Germinal center (tissue), 1 donor: ENCODE measurements around the gene TMEM238L.
"Not testable (repeated sequence)": the region's sequence is repeated elsewhere in the genome, so short reads cannot be mapped to it uniquely, and the experiment has no call there.

Experiments
- DNase-seq: peaks from one replicate; pipeline ENCODE4 v3.0.0; 2012; ENCODE audit warnings: mixed read lengths, low spot score

The TMEM238L gene

DNA sequence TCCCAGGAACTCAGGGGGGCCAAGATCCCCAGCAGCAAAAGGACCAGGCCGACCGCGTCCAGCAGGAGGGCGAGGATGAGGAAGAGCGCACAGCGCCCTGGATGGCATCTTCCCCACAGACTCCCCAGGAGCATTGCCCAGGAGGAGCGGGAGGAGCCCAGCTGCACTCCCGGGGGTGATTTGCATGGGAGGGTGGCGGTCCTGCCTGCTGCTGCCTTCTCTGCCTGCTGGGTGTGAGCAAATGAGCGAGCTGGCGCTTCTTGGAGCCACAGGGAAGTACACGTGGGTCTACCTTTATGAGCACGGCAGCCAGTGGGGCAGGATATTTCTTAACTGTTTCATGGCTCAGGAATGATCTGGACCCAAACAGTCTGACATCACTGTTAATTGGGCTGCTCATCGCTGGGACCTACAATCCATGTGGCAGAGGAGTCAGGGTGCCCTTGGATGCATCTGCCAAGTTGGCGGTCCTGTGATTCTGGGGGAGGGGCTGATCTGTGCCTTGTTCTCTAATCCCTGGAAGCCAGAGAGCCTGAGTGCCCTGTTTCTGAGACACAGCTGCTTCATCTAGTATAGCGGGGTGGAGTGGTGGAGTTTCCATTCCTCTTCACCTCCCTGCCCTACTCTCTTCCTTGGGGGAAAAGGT, at the start of gene TMEM238L:
TSS of gene TMEM238L (minus strand) at position 270 of the 646 bp plus-strand sequence. CDS start at position 134, 136 bp downstream.
- no peak for DNase-seq

DNA sequence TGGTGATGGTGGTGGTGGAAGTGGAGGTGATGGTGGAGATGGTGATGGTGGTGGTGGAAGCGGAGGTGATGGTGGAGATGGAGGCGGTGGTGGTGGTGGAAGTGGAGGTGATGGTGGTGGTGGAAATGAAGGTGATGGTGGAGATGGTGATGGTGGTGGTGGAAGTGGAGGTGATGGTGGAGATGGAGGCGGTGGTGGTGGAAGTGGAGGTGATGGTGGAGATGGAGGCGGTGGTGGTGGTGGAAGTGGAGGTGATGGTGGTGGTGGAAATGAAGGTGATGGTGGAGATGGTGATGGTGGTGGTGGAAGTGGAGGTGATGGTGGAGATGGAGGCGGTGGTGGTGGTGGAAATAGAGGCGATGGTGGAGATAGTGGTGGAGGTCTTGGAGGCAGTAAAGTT, 42.7 kb upstream of the TMEM238L start:
- DNase-seq: not testable (repeated sequence)

DNA sequence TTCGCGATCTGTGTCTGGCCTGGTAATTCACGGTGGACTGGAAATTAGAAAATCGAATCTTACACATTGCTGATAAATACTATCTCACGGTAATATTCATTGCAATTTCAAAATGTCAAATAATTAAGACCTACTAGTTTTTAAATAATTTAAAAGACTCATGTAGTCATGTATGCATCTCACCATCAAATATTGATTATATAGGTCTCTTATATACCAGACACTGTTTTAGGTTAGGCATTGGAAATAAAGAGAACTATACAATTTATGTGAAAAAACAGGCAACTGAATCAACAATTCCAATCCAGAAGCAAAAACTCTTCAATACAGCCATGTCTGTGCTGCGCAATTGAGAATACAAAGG, 41.5 kb upstream of the TMEM238L start:
- DNase-seq: no peak

DNA sequence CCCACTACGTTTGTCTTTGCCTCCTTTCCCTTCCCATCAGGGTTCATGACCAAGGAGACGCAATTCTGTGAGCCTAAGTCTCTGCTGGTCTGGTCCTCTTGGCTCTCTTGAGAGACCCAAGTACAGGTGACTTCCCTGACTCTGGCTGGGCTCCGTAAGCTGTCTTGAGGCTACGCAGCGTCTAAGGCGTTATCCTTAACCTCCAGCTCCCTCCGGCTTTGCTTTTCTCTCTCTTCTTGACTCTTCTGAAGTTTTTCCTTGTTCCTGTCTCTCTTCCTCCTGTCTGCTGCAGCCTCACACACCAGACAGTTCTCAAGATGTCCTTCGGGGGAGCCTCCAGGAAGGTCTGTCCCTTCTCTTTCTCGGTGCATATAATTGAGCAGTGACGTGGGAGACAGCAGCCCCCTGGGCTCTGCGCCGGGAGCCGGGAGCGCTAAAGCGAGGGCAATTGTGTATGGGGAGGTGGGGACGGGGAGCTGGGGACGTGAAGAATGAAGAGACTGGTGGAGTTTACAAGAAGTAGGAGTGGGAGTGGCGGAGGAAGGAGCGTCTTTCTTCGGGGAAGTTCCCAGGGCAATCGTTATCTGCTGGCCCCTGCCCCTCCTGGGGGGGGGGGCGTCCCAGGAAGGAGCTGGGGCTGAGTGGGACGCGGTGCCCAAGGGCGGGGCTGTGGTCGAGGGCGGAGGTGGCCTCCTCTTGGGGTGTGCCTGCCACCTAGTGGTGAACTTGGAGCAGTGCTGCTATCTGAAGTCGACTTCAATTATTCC, 40.9 kb upstream of the TMEM238L start:
- DNase-seq: peak; percentile 80

GRCh38 chr17:10843811-10844210, 39.9 kb upstream of the TMEM238L start:
- no peak for DNase-seq

DNA sequence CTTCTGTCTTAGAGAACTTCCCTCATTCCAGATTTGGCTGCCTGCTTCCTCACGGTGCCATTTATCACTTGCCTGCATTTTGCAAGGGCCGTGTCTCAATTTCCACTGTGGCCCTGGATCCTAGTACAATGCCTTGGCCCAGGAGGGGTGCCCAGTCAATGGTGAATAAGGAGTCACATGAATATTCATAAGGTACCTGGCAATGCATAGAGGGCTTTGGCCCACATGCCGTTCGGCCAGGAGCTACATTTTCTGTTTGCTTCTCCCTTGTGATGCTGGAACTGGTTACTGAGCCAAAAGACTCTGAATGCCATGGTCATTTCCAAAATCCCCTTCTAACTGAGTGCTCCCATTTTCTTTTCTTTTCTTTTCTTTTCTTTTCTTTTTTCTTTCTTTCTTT, 38.8 kb upstream of the TMEM238L start:
- DNase-seq: no peak

DNA sequence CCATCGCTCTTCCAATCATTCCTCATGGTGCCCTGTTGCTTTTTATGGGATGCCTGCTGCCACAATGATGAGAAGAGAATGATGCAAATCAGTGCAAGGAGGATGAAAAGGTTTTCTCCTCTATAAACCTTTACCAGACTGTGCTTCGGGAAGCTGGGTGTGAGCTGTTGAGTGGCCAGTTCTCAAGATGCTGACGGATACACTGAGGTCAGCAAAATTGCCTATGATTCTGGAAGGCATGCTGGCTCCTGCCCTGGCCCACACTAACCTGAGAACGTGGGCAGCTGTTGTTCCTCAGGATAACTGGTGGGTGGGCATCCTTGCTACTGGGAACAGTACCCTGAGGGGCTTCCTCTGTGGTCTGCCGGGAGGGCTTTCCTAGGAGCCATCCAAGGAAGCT, 34.8 kb upstream of the TMEM238L start:
- no peak for DNase-seq

GRCh38 chr17:10837921-10838320, 34.0 kb upstream of the TMEM238L start, which contains the start of gene PIRT:
PIRT (minus strand) TSS chr17:10838087; CDS start chr17:10825645, 12,442 bp downstream.
- DNase-seq: no peak

GRCh38 chr17:10836966-10837590, 33.2 kb upstream of the TMEM238L start:
- DNase-seq: no peak

DNA sequence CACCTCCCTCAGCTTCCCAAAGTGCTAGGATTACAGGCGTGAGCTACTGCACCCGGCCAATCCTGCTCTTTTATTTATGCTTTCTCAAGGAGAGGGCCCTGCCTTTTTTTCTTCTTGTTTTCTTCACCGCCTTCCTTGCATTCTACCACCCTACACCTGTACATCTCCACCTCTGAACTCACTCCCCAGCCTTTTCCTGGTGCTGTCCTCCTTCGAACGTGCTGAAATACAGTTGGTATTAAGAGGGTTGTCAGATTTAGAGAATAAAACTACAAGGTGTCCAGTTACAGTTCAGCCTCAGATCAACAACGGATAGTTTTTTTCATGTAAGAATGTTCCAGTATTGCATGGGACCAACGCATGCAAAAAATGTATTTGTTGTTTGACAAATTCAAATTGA, 32.2 kb upstream of the TMEM238L start:
- no peak for DNase-seq

DNA sequence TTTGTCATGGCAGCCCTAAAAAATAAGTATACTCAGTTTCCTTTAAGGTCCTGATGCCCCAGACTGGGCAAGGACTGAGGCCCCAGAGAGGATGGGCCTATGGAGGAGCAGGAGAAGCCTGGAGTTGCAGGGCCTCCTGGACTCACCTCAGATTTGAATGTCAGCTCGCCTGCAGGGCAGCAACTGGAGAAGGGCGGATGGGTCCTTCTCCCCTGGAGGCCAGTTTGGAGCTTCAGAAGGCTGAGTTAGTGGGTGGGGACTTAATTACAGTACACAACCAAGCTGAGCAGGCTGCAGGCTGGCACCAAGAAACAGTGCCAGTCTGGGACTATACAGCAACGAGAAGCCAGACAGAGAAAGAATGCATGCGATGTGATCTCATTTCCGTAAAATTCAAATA, 27.8 kb upstream of the TMEM238L start:
- no peak for DNase-seq

GRCh38 chr17:10827898-10828552, 24.1 kb upstream of the TMEM238L start:
- DNase-seq: no peak

GRCh38 chr17:10824874-10825273, 21.0 kb upstream of the TMEM238L start:
- DNase-seq: no peak

DNA sequence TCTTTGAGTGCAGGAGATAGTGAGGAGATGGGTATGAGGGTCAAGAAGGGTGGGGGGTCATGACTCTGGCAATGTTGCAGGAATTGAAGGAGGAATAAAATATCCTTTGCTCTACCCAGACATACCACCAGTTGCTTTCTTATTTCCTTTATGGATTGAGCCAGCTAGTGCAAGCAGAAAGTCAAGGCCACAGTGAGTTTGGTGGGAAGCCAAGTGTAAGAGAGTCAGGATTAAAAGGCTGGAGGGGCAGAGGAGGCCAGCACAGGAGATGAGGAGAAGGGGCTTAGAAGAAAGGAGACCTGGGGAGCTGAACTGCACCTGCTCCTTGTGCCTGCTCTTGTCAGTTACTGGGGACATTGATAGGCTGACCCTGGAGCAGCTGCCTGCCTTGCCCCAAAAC, 17.9 kb upstream of the TMEM238L start:
- no peak for DNase-seq

GRCh38 chr17:10821054-10821453, 17.2 kb upstream of the TMEM238L start:
- no peak for DNase-seq

- no peak for DNase-seq
These were observed 11.4 kb upstream of the TMEM238L start for GRCh38 chr17:10815319-10815718.

GRCh38 chr17:10814075-10814474, 10.2 kb upstream of the TMEM238L start:
- no peak for DNase-seq

DNA sequence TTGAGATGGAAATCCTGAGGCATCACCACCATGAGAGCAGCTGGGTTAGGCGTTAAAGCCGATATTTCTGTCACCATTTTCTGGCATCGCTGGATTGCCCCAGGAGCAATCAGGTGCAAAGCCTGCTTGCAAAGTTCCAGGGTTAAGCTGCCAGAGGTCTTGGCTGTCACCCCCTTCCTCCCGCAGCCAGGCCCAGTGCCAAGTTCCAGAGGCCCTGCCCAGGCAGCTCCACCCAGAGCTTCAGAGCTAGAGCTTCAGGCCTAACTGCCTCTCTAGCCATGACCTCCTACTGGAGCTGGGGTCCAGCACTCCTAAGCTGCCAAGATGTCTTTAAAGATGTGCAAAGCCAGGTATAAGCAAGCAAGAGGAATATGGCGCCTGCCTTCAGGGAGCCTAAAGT, 8.8 kb upstream of the TMEM238L start:
- DNase-seq: no peak

- no peak for DNase-seq
These were observed 5.7 kb upstream of the TMEM238L start for GRCh38 chr17:10809605-10810004.

DNA sequence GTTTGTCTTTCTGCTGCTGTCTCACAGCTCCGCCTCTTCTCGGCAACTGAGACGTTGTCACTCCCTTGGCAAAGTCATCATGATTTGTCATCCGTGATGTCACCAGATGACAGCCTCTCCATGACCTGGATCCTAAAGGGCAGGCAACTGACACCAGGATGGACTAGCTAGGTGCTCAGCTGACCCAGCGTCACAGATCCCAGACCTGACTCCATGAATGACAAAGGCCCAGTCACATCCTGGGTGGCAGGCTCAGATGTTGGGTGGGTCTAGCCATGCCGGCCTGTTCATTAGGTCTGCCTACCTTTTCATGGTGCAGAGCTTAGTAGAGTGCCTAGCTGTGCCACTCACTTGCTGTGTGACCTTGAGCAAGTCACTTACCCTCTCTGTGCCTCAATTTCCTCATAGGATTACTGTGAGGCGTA, 3.8 kb upstream of the TMEM238L start:
- DNase-seq: no peak

GRCh38 chr17:10806545-10807262, 2.8 kb upstream of the TMEM238L start:
- DNase-seq: no peak

- DNase-seq: no peak
These were observed 2.0 kb upstream of the TMEM238L start for GRCh38 chr17:10805911-10806310.
